NCI-H1694 treated with DMSO at 0.1 percent for 48 hours (cell line): ENCODE measurements around the gene CD300LG.
"Not testable (repeated sequence)": the region's sequence is repeated elsewhere in the genome, so short reads cannot be mapped to it uniquely, and the experiment has no call there.

ENCODE experiments used
- DNase-seq: peaks from one replicate; lab custom pipeline; 2025; lab: John Stamatoyannopoulos, UW

The CD300LG gene

GRCh38 chr17:43879723-43880419 is 32.9 kb downstream of the CD300LG start:
- no peak for DNase-seq

GRCh38 chr17:43880420-43880991 is 33.5 kb downstream of the CD300LG start:
- no peak for DNase-seq

- no peak for DNase-seq
These were observed 34.2 kb downstream of the CD300LG start for GRCh38 chr17:43881181-43881580.

GRCh38 chr17:43881758-43882505 is 35.0 kb downstream of the CD300LG start:
- no peak for DNase-seq

- no peak for DNase-seq
These were observed 35.9 kb downstream of the CD300LG start for GRCh38 chr17:43882761-43883415.

- DNase-seq, result no peak
These were observed 41.6 kb downstream of the CD300LG start for GRCh38 chr17:43888548-43888947.

GRCh38 chr17:43890240-43890639 is 43.3 kb downstream of the CD300LG start:
- DNase-seq, result no peak

GRCh38 chr17:43891851-43892646 is 45.1 kb downstream of the CD300LG start:
- DNase-seq, result no peak

- no peak for DNase-seq
These were observed 45.6 kb downstream of the CD300LG start for GRCh38 chr17:43892647-43892952.

GRCh38 chr17:43894494-43894893 is 47.5 kb downstream of the CD300LG start:
- DNase-seq, result not testable (repeated sequence)

- DNase-seq, result no peak
These were observed 50.9 kb downstream of the CD300LG start for GRCh38 chr17:43897831-43898230.

- DNase-seq, result no peak
These were observed 51.5 kb downstream of the CD300LG start for GRCh38 chr17:43898446-43898845.

GRCh38 chr17:43900183-43900857 is 53.3 kb downstream of the CD300LG start:
- peak; percentile 80 for DNase-seq

GRCh38 chr17:43900858-43901754 is 54.1 kb downstream of the CD300LG start:
- DNase-seq, result no peak

GRCh38 chr17:43901861-43902589 is 55.0 kb downstream of the CD300LG start:
- no peak for DNase-seq

- DNase-seq, result peak; percentile 47
These were observed 58.5 kb downstream of the CD300LG start for GRCh38 chr17:43905400-43905984.

GRCh38 chr17:43905985-43906852 is 59.2 kb downstream of the CD300LG start:
- DNase-seq, result peak; percentile 57

- DNase-seq, result no peak
These were observed 60.0 kb downstream of the CD300LG start for GRCh38 chr17:43906951-43907424.
